TTC549 (cell line): Measurements from ENCODE around the gene AP2A2.

Experiments
- FAIRE-seq: peaks from 2 replicates; lab custom pipeline; 2012; peaks lifted over from hg19 to GRCh38; lab: Jason Lieb, UNC

AP2A2 gene

DNA sequence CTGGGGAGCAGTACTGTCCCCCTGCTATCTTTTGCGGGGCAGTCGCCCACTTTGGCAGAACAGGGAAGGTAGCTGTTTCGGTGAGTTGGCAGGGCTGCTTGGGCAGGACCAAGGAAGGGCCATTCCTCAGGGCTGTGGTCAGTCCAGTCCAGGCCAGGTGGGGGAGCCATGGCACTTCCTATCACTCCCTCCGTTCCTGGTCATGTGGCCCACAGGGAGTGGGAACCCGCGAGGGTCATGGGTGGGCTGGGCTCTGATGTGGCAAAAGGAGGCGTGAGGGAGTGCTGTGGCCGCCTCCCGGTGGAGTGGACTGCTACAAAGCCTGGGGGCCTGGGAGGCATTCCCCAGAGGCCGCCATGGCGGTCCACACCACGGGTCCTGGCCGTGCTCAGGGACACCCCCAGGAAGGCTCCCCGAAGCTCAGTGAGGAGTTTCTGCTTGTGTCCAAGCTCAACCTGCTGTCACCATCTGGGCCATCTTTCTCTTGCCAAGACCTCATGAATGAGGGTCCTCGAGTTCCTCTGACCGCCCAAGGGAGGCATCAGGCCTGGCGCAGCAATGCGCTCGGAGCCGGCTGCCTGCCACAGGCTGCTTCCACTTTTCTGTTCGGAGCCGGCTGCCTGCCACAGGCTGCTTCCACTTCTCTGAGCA is 27.0 kb upstream of the AP2A2 start:
- no peak for FAIRE-seq

GRCh38 chr11:899724-900123 is 25.9 kb upstream of the AP2A2 start:
- FAIRE-seq, result no peak

DNA sequence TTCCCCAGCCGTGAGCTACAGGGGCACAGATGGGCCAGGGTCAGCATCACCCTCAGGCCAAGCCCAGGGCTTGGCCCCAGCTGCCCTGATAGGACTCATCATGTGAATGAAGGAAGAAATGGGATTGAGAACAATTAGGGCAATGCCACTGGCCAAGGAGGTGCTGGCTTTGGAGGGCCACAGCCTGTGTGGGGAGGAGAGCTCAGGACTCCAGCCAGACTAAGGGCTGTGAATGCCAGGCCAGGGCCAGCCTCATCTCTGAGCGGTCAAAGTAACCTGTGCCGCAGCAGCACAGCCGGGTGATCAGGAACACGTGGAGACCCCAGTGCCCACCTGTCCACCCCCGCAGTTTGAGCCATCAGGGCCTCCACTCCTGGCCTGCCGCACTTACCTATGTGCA is 25.1 kb upstream of the AP2A2 start:
- no peak for FAIRE-seq

DNA sequence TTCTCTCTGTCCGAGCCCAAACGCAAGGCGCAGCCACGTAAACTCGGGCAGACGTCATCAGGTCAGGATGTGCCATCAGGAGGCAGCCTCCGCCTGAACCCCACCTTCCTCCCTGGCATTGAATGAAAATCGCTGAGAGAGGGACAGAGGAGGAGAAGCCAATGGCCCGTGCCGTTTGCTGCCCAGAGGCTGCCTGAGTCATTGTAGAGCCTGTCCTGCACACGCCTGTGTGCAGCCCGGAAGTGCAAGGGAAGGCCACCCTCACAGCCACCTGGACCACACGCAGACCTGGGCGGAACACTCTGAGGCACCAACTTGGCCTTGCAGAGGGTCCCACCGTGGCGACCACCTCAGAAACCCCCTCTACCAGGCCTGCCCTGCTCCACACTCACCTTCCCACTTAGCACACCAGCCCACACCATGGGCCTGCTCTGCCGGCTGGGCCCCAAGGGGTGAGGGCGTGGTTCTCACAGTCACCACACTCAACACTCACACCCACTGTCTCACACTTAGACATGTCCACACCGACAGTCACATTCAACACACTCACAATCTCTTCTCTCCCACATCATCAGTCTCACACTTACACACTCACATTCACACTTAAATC is 24.1 kb upstream of the AP2A2 start:
- FAIRE-seq, result no peak

DNA sequence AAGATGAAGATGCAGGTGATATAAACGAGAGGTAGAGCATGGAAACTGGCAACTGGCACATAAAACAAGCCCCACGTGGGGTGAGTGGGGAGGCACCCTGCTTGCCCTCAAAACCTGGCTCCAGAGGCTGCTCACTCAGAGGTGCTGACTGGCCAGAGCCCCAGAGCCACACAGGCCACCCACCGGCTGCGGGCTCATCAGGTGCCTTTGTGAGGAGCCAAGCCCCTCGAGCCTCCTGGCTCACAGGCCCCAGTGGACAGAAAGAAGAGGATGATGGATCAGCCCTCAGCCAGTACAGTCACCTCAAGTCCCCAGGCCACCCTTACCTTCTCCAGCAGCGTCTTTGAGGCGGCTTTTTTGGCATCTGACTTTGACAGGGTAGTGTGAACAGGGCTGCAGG is 21.3 kb upstream of the AP2A2 start:
- no peak for FAIRE-seq

DNA sequence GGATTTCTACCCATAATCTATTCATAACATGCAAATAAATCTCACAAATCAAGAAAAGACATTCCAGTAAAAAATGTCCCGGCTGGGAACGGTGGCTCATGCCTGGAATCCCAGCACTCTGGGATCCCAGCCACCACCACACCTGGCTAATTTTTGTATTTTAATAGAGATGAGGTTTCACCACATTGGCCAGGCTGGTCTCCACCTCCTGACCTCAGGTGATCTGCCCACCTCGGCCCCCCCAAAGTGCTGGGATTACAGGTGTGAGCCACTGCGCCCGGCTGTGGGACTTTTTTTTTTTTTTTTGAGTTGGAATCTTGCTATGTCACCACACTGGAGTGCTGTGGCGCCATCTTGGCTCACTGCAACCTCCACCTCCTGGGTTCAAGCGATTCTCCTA is 19.7 kb upstream of the AP2A2 start:
- FAIRE-seq, result no peak

DNA sequence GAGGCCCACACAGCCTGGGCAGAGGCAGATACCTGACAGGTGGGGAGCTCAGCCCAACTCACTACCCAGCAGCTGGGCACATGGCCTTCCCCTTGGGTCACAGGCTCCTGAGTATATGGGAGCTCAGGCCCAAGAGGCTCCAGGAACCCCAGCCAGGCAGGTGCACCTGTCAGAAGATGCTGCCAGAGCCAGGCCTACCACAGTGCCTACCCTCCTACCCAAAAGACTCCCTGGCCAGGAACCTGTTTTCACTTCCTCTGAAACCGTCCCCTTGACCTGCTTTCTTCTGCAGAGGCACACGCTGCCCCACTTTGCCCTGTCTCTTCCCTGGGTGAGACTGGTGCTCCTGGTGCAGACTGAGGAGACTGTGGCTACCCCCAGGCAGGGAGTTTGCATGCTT is 18.0 kb upstream of the AP2A2 start:
- FAIRE-seq, result no peak

DNA sequence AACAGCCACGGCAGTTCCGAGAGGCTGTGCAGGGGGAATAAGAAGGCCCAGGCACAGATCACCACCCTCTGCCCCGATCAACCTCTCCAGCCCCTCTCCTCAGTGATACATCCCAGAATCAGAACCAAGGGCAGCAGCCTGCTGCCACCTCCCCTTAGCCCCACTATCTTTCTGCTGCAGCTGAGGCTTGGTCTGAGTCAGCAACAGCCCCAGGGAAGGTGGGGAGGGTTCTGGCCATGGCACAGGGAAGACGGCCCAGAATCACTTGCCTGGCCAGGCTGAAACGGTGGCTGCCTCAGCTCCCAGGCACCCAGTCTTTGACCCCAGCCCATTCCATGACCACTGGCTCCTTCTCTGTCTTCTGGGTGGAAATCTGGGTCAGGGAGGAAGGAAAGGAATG is 17.4 kb upstream of the AP2A2 start:
- FAIRE-seq, result no peak

GRCh38 chr11:909406-909805 is 16.3 kb upstream of the AP2A2 start:
- FAIRE-seq, result no peak

DNA sequence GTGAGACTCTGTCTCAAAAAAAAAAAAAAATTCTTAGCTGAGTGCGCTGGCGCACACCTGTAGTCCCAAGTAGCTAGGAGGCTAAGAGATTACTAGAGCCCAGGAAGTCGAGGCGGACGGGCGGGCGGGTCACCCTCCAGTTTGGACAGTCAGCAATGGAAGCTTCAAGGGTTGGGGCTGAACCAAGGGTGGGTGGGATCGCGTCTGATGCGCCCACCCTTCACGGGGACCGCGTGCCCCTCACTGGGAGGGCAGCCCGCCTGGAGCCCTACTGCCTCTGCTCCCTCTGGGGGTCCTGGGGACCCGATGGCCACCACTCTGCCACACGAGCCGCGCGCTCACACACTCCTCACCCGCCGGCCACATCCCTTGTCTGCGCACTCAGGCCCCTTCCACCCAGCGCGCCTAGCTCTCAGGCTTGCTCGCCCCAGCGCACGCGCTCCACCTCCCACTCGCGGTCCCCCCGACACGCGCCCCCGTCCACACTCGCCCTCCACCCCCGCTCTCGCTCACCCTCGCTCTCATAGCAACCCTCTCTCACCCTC is 15.6 kb upstream of the AP2A2 start:
- no peak for FAIRE-seq

DNA sequence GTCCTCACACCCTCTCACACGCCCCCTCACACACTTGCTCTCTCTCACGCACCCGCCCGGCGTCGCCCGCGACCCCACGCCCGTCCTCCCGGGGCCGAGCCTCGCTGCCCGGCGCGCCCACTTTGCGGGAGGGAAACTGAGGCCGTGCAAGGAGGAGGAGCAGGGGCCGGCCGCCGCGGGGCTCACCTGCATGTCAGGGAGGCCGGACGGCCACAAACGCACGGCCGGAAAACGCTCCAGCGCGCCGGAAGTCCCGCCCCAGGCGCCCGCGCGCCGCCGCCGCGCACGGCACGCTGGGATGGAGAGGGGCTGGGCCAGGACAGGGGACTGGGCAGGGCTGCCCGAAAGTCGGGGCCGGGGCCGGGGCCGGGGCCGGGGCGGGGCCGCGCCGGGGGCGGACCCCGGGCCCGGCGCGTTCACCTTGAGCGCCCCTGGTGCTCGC is 15.1 kb upstream of the AP2A2 start, which contains the start of gene CHID1:
TSS of gene CHID1 (minus strand) at position 222 of the 442 bp plus-strand sequence. CDS start 5,994 bp downstream, outside the sequence.
- FAIRE-seq, result no peak

- FAIRE-seq, result no peak
These were observed 14.4 kb upstream of the AP2A2 start for GRCh38 chr11:911031-911889.

- FAIRE-seq, result no peak
These were observed 13.8 kb upstream of the AP2A2 start for GRCh38 chr11:911890-912219.

GRCh38 chr11:912266-912665 is 13.4 kb upstream of the AP2A2 start:
- FAIRE-seq, result no peak

- FAIRE-seq, result no peak
These were observed 12.6 kb upstream of the AP2A2 start for GRCh38 chr11:913043-913442.

GRCh38 chr11:914204-914603 is 11.5 kb upstream of the AP2A2 start:
- FAIRE-seq, result no peak

- FAIRE-seq, result no peak
These were observed 10.7 kb upstream of the AP2A2 start for GRCh38 chr11:914747-915501.

- FAIRE-seq, result no peak
These were observed 8.2 kb upstream of the AP2A2 start for GRCh38 chr11:917426-917825.

GRCh38 chr11:921921-922678 is 3.6 kb upstream of the AP2A2 start:
- no peak for FAIRE-seq

DNA sequence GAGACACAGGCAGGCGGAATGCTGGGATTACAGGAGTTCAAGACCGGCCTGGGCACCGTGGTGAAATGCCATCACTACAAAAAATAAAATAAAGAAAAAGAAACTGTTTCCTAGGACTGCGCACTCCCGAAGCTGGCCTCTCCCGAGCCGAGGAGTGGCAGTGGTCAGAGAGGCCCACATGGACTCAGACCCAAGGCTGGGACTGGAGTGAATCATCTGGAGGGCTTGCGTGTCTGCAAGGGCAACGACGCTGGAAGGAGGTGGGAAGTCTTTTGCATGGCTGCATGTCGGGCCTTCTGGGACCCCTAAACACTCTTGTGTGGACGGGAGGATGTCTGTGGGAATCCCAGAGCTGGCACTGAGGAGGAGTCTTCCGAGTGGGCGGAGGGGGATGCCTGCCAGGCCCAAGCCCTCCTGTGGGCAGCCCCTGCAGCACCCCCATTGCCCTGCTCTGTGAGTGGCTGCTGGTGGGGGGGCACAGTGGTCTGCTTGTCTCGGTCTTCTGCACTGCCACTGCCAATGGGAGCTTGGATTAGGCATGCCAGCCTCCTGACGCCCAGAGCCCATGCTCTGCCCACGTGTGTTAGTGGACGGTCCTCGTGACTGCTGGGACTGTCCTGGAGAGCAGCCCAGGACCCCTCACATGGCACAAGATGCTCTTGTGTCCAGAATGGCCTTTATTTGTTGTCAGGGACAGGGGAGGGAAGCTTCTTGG is 1.8 kb upstream of the AP2A2 start:
- no peak for FAIRE-seq
